LNCaP clone FGC (cell line): ENCODE measurements around the gene FAM168A.

Source experiments
- DNase-seq: peaks from one replicate; pipeline ENCODE4 v3.0.0-alpha.2; 2011; ENCODE audit warnings: low read depth
- H3K4me3 ChIP-seq: 2 replicates; pipeline ENCODE4 v1.5.1; 2011; ENCODE audit warnings: mild to moderate bottlenecking, low read depth, low read length, control low read depth
- CTCF ChIP-seq: IDR thresholded peaks from 2 replicates; pipeline ENCODE4 v1.5.1; 2012; ENCODE audit warnings: mild to moderate bottlenecking; ENCODE audit not compliant: control insufficient read depth, insufficient read depth; ENCODE audit errors: extremely low read depth

FAM168A gene

GRCh38 chr11:73597956-73598718 lies at the start of gene FAM168A:
FAM168A (minus strand) TSS chr11:73598112; CDS start chr11:73468474, 129,638 bp downstream.
- peak; percentile 93 for DNase-seq
- TF ChIP-seq CTCF: peak; percentile 43
- H3K4me3 ChIP-seq: peak within 1 kb of the TSS; percentile 75

DNA sequence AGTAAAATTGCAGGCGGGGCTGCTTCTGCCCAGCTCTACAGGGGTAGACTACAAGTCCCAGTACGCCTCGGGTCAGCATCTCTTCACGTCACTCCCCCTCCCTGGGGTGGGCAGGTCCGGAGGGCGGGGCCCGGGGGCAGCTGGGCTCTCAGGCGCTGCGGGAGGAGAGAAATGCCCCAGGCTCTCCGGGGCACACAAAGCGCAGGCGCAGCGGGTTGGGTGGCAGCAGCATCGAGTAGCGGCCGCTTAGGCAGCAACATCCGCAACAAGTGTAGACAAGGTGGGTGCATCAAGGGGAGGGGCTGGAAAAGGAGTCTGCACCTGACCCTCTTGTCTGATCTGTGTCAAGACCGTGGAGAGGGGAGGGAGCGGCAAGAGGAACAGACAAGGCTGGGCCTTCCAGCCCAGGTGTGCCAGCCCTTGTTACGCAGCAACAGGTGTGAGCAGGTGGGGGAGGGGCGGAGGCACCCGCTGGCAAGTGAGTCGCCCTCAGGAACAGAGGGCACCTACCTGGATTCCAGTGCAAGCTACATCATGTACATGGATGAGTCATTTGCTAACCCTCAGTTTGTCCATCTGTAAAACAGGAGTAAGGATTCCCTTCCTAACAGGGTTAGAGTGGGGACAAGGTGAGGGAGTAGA lies 49.7 kb upstream of the FAM168A start:
- peak overlapping the region; percentile 71 for H3K4me3 ChIP-seq
- DNase-seq: peak; percentile 79
- no peak for TF ChIP-seq CTCF

GRCh38 chr11:73645972-73646631 lies 48.2 kb upstream of the FAM168A start, which contains the start of gene PLEKHB1:
PLEKHB1 (plus strand) TSS chr11:73646581; CDS start chr11:73646609, 28 bp downstream.
- no peak for TF ChIP-seq CTCF
- peak within 1 kb of the TSS; percentile 71 for H3K4me3 ChIP-seq
- no peak for DNase-seq

DNA sequence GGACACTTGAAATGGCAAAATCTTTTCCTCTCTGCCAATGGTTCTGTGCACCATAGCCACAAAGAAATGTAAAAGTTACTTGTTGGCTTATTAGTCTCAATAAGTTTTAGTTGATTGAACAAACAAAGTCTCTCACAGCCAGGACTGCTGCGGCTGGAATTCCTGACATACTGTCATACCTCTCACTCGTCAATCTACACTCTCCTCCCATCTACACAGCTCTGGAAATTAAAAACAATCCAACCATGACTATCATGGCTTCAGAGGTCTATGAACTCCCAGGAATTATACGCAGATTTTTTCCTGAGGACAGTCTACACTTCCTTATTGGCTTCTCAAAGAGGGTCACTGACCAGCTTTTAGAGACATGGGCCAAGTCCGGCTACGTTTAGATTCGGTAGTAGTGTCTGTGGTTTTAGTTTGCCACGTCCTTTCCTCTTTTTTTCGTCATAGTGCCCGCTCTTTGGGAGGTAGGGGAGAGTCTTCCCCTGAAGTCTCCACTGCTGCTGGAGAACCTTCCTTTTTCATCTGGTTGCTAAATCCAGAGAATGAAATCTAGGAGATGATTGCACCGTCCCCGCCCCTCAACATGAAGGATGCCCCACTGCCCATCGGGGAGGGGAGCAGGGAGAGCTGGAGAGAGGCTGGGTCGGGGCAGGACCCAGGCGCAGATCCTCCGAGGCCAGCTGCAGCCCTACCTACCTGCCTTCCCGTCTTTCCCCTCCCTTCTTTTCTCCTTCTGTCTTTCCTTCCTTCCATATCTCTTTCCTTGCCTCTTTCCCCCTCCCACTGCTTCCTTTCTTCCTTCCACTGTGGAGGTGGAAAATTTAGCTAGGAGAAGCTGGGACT lies 47.4 kb upstream of the FAM168A start:
- DNase-seq: no peak
- TF ChIP-seq CTCF: no peak
- no peak overlapping the region for H3K4me3 ChIP-seq

DNA sequence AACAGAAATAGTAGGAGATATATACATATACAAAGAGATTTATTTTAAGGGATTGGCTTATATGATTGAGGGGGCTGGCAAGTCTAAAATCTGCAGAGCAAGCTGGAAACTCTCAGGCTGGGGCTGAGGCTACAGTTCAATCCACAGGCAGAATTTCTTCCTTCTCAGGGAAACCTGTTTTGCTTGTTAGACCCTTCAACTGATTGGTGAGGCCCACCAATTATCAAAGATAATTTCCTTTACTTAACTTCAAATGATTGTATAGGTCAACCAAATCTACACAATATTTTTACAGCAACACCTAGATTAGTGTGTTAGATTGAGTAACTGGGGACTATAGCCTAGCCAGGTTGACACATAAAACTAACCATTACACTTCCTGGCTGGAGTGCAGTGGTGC lies 43.8 kb upstream of the FAM168A start:
- no peak for TF ChIP-seq CTCF
- no peak for DNase-seq
- no peak overlapping the region for H3K4me3 ChIP-seq

DNA sequence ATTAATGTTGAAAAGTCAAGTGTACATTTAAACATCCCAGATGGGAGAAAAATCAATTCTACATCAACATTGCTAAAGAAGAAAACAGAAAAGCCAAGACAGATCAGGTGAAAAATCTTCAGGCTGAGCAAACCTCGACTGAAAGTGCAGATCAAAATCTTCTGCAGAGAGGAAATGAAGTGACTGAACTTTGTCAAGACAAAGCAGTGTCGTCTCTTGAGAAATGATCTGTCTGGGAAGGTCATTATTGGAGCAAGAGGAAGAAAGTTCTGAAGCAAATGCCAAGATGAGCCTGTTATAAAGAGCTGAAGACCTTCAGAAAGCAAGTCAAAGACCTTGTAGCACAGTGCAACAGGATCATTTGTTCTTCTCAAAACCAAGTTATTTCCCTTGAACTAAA lies 42.7 kb upstream of the FAM168A start:
- no peak for DNase-seq
- no peak overlapping the region for H3K4me3 ChIP-seq
- no peak for TF ChIP-seq CTCF
